ENCODE results near the gene TM2D1. TPM values are rescaled to one million over a fixed set of nuclear protein-coding genes. Genes with fewer than 3 reads are reported as not detected.

The TM2D1 gene
- total and polyA plus RNA-seq, 9 of the 15 experiments (the other 6 are each of a cell fraction or from before 2014, with no cell fraction given), result 24.5 to 65.2 (median 47.7) TPM

DNA sequence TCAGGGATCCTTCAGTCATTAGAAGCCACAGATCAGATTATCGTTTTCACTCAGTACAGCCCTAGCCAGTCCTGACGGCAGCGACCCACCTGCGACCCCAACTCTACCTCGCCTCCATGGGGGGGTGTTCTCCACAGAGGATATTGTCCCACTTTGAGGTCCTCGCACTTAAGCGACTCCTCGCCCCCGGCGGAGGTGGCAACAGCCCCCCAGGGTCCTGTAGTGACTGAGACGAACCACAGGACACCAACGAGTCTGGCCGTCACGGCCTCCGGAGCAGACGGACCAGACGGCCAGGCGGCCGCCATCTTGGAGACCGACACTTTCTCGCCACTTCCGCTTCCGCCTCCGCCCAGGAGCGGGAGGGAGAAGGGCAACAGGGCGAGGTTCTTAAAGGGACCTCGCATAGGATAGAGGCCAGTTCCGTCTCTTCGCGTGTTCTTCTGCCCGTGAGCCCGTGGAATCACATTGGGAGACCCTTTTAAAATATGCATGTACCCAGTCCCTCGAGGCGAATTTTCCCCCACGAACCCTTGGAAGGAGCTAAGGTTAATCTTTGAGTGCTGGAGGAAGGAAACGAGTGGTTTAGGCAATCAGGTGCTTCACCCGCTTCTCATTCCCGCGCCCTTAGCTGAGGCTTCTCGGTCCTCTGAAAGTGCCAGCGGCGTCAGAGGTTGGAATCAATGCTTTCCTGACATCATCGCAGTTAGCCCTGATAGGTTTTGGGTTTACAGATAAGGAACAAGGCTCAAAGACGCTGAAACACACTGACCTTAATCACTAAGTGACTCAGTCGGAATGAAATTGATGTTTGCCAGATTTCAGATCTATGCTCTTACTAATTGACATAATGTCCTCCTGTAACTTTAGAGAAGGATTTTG is at the start of gene TM2D1 (continued):
- TF ChIP-seq FOXO4 (CRISPR knock-in tag; IDR thresholded peaks at IDR 0.05) (no peak), TAF9B (IDR thresholded peaks at IDR 0.05; ENCODE audit: partially characterized antibody) (peak; percentile 97), NR2F6 (CRISPR knock-in tag; IDR thresholded peaks at IDR 0.05) (no peak), TRIM28 (IDR thresholded peaks at IDR 0.05) (peak; percentile 33; the same call in 1 of the 2 replicates), STAG1 (CRISPR knock-in tag; IDR thresholded peaks at IDR 0.05; ENCODE audit: borderline replicate concordance) (no peak), MCM3 (IDR thresholded peaks at IDR 0.05) (no peak), TFE3 (CRISPR knock-in tag; IDR thresholded peaks at IDR 0.05) (no peak), CTBP1 (IDR thresholded peaks at IDR 0.05; ENCODE audit: borderline replicate concordance) (peak; percentile 72; the same call in 1 of the 2 replicates), ZHX1 (conservative IDR thresholded peaks at IDR 0.05; ENCODE audit: low read length) (no peak), CBX8 (IDR thresholded peaks at IDR 0.05; ENCODE audit: borderline replicate concordance, extremely low read depth, low read depth, low read length, poor library complexity, severe bottlenecking) (no peak), STAT5A (IDR thresholded peaks at IDR 0.05; ENCODE audit: borderline replicate concordance, low read length) (no peak; the same call in 1 of the 2 replicates), JUND (IDR thresholded peaks at IDR 0.05; ENCODE audit: borderline replicate concordance, low read depth, low read length) (peak; percentile 78), JUND (tag; IDR thresholded peaks at IDR 0.05; ENCODE audit: borderline replicate concordance, low read depth, low read length) (peak; percentile 65; the same call in 2 of the 3 replicates), KAT2B (IDR thresholded peaks at IDR 0.05; ENCODE audit: low read depth, low read length) (no peak), GABPB1 (CRISPR knock-in tag; IDR thresholded peaks at IDR 0.05) (peak; percentile 93), EP400 (IDR thresholded peaks at IDR 0.05) (peak; percentile 79)
- TF ChIP-seq, protein P1, sequence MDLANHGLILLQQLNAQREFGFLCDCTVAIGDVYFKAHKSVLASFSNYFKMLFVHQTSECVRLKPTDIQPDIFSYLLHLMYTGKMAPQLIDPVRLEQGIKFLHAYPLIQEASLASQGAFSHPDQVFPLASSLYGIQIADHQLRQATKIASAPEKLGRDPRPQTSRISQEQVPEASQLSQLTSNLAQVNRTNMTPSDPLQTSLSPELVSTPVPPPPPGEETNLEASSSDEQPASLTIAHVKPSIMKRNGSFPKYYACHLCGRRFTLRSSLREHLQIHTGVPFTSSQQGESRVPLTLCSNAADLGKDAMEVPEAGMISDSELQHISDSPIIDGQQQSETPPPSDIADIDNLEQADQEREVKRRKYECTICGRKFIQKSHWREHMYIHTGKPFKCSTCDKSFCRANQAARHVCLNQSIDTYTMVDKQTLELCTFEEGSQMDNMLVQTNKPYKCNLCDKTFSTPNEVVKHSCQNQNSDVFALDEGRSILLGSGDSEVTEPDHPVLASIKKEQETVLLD (IDR thresholded peaks at IDR 0.05), result no peak
- TF ChIP-seq, protein P2, sequence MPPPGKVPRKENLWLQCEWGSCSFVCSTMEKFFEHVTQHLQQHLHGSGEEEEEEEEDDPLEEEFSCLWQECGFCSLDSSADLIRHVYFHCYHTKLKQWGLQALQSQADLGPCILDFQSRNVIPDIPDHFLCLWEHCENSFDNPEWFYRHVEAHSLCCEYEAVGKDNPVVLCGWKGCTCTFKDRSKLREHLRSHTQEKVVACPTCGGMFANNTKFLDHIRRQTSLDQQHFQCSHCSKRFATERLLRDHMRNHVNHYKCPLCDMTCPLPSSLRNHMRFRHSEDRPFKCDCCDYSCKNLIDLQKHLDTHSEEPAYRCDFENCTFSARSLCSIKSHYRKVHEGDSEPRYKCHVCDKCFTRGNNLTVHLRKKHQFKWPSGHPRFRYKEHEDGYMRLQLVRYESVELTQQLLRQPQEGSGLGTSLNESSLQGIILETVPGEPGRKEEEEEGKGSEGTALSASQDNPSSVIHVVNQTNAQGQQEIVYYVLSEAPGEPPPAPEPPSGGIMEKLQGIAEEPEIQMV (tag; conservative IDR thresholded peaks at IDR 0.05; ENCODE audit: low read depth), result no peak

All from K562 (cell line).